Measurements from ENCODE around the gene MAD1L1.

Gene MAD1L1

GRCh38 chr7:1944619-1945210 lies 288.0 kb downstream of the MAD1L1 start:
- WGBS (ENCODE audit: insufficient coverage): 93% methylated on average over 20 of the region's 21 CpGs
- H3K4me1 ChIP-seq (ENCODE audit: control extremely low read depth in 1 of 4, control insufficient read depth in 4 of 4, insufficient read depth in 4 of 4, low read length in 3 of 4): peaks cover 0 to 41% (median 28%) of the 10 kb centered on the region in 4 experiments

GRCh38 chr7:1943933-1944618 lies 288.7 kb downstream of the MAD1L1 start:
- H3K4me3 ChIP-seq (ENCODE audit: control insufficient read depth in 1 of 7, extremely low read depth in 1 of 7, insufficient read depth in 4 of 7, low read depth in 2 of 7, low read length in 6 of 7): no peak overlapping the region

More at GRCh38 chr7:1944619-1945210, 288.0 kb downstream of the MAD1L1 start:
- POLR2A ChIA-PET: no interaction called here
- H3K36me3 ChIP-seq (ENCODE audit: control insufficient read depth in 4 of 4, insufficient read depth in 4 of 4, low read length in 3 of 4): peaks cover 0 to 7% (median 3%) of the 10 kb centered on the region in 4 experiments
- H3K9me3 ChIP-seq (ENCODE audit: control extremely low read depth in 1 of 5, control insufficient read depth in 4 of 5, insufficient read depth in 2 of 5, low read depth in 1 of 5, low read length in 4 of 5): no peaks in the 10 kb centered on the region
- no peaks in the 10 kb centered on the region for H3K27me3 ChIP-seq (replicated peaks in 2 of 5; ENCODE audit: control insufficient read depth in 4 of 5, insufficient read depth in 5 of 5, low read length in 4 of 5)
- CTCF ChIA-PET: no interaction called here
- H3K27ac ChIP-seq (ENCODE audit: insufficient read depth in 1 of 2, low read depth in 1 of 2, low read length in 2 of 2, poor library complexity in 1 of 2, severe bottlenecking in 2 of 2): no peak overlapping the region
- no peak overlapping the region for H3K4me3 ChIP-seq (ENCODE audit: control insufficient read depth in 1 of 7, extremely low read depth in 1 of 7, insufficient read depth in 4 of 7, low read depth in 2 of 7, low read length in 6 of 7)
- no peak for DNase-seq

GRCh38 chr7:1943326-1943725 lies 289.4 kb downstream of the MAD1L1 start:
- peaks cover 0 to 7% (median 3%) of the 10 kb centered on the region in 4 experiments for H3K36me3 ChIP-seq (ENCODE audit: control insufficient read depth in 4 of 4, insufficient read depth in 4 of 4, low read length in 3 of 4)
- ChIA-PET POLR2A (no interaction called here), CTCF (no interaction called here)
- DNase-seq: no peak
- H3K27me3 ChIP-seq (replicated peaks in 2 of 5; ENCODE audit: control insufficient read depth in 4 of 5, insufficient read depth in 5 of 5, low read length in 4 of 5): no peaks in the 10 kb centered on the region
- H3K9me3 ChIP-seq (ENCODE audit: control extremely low read depth in 1 of 5, control insufficient read depth in 4 of 5, insufficient read depth in 2 of 5, low read depth in 1 of 5, low read length in 4 of 5): no peaks in the 10 kb centered on the region
- H3K27ac ChIP-seq (ENCODE audit: insufficient read depth in 1 of 2, low read depth in 1 of 2, low read length in 2 of 2, poor library complexity in 1 of 2, severe bottlenecking in 2 of 2): no peak overlapping the region
- 83% methylated on average over 10 of the region's 11 CpGs for WGBS (ENCODE audit: insufficient coverage)
- peaks cover 0 to 55% (median 33%) of the 10 kb centered on the region in 4 experiments for H3K4me1 ChIP-seq (ENCODE audit: control extremely low read depth in 1 of 4, control insufficient read depth in 4 of 4, insufficient read depth in 4 of 4, low read length in 3 of 4)
- H3K4me3 ChIP-seq (ENCODE audit: control insufficient read depth in 1 of 7, extremely low read depth in 1 of 7, insufficient read depth in 4 of 7, low read depth in 2 of 7, low read length in 6 of 7): no peak overlapping the region

More at GRCh38 chr7:1943933-1944618, 288.7 kb downstream of the MAD1L1 start:
- ChIA-PET CTCF (no interaction called here), POLR2A (no interaction called here)
- Histone ChIP-seq H3K27ac (ENCODE audit: insufficient read depth in 1 of 2, low read depth in 1 of 2, low read length in 2 of 2, poor library complexity in 1 of 2, severe bottlenecking in 2 of 2) (no peak overlapping the region), H3K36me3 (ENCODE audit: control insufficient read depth in 4 of 4, insufficient read depth in 4 of 4, low read length in 3 of 4) (peaks cover 0 to 7% (median 3%) of the 10 kb centered on the region in 4 experiments), H3K4me1 (ENCODE audit: control extremely low read depth in 1 of 4, control insufficient read depth in 4 of 4, insufficient read depth in 4 of 4, low read length in 3 of 4) (peaks cover 0 to 47% (median 31%) of the 10 kb centered on the region in 4 experiments), H3K9me3 (ENCODE audit: control extremely low read depth in 1 of 5, control insufficient read depth in 4 of 5, insufficient read depth in 2 of 5, low read depth in 1 of 5, low read length in 4 of 5) (no peaks in the 10 kb centered on the region), H3K27me3 (replicated peaks in 2 of 5; ENCODE audit: control insufficient read depth in 4 of 5, insufficient read depth in 5 of 5, low read length in 4 of 5) (no peaks in the 10 kb centered on the region)
- WGBS (ENCODE audit: insufficient coverage): 58% methylated on average over 23 of the region's 25 CpGs
- peak in 1 of 3 donors; percentile 50 for DNase-seq

GRCh38 chr7:1942941-1943289 lies 289.8 kb downstream of the MAD1L1 start:
- Histone ChIP-seq H3K4me3 (ENCODE audit: control insufficient read depth in 1 of 7, extremely low read depth in 1 of 7, insufficient read depth in 4 of 7, low read depth in 2 of 7, low read length in 6 of 7) (no peak overlapping the region), H3K36me3 (ENCODE audit: control insufficient read depth in 4 of 4, insufficient read depth in 4 of 4, low read length in 3 of 4) (peaks cover 0 to 6% (median 3%) of the 10 kb centered on the region in 4 experiments), H3K4me1 (ENCODE audit: control extremely low read depth in 1 of 4, control insufficient read depth in 4 of 4, insufficient read depth in 4 of 4, low read length in 3 of 4) (peaks cover 0 to 58% (median 33%) of the 10 kb centered on the region in 4 experiments), H3K27ac (ENCODE audit: insufficient read depth in 1 of 2, low read depth in 1 of 2, low read length in 2 of 2, poor library complexity in 1 of 2, severe bottlenecking in 2 of 2) (no peak overlapping the region), H3K9me3 (ENCODE audit: control extremely low read depth in 1 of 5, control insufficient read depth in 4 of 5, insufficient read depth in 2 of 5, low read depth in 1 of 5, low read length in 4 of 5) (no peaks in the 10 kb centered on the region), H3K27me3 (replicated peaks in 2 of 5; ENCODE audit: control insufficient read depth in 4 of 5, insufficient read depth in 5 of 5, low read length in 4 of 5) (no peaks in the 10 kb centered on the region)
- POLR2A ChIA-PET: no interaction called here
- CTCF ChIA-PET: no interaction called here
- no peak for DNase-seq
- 100% methylated on average over 2 of the region's 5 CpGs for WGBS (ENCODE audit: insufficient coverage)

DNA sequence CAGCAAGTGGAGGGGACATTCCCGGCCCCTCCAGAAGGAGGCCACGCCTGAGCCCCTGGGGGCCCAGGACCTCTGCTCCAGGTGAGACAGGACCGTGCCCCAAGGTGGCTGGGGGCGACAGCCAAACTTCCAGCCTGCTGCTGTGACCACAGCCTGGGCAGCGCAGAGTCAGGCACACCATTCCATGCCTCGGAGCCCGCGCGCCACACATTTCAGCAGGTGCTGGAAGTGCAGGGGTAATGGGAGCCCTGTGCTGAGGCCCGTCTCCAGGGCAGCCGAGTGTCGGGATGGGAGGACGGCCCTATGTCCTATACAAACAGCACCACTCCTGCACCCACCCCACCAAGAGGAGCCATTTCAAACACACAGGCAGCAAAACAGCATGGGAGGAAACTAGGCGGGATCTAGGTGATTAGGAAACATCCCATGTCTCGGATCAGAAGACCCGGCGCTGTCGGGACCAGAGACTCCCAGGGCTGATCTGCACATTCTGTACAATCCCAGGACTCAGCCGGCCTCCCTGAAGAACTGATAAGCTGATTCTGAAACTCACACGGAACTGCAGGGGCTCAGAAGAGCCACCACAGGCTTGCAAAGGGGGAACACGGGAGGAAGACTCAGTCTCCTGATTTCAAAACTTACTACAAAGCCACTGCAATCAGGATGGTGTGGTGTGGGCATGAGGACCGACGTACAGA lies 290.4 kb downstream of the MAD1L1 start:
- no peak overlapping the region for H3K27ac ChIP-seq (ENCODE audit: insufficient read depth in 1 of 2, low read depth in 1 of 2, low read length in 2 of 2, poor library complexity in 1 of 2, severe bottlenecking in 2 of 2)
- H3K4me3 ChIP-seq (ENCODE audit: control insufficient read depth in 1 of 7, extremely low read depth in 1 of 7, insufficient read depth in 4 of 7, low read depth in 2 of 7, low read length in 6 of 7): no peak overlapping the region
- no peak for DNase-seq
- H3K27me3 ChIP-seq (replicated peaks in 2 of 5; ENCODE audit: control insufficient read depth in 4 of 5, insufficient read depth in 5 of 5, low read length in 4 of 5): no peaks in the 10 kb centered on the region
- 94% methylated on average over 19 of the region's 23 CpGs for WGBS (ENCODE audit: insufficient coverage)
- CTCF ChIA-PET: no interaction called here
- peaks cover 0 to 4% (median 2%) of the 10 kb centered on the region in 4 experiments for H3K36me3 ChIP-seq (ENCODE audit: control insufficient read depth in 4 of 4, insufficient read depth in 4 of 4, low read length in 3 of 4)
- POLR2A ChIA-PET: no interaction called here
- peaks cover 0 to 58% (median 33%) of the 10 kb centered on the region in 4 experiments for H3K4me1 ChIP-seq (ENCODE audit: control extremely low read depth in 1 of 4, control insufficient read depth in 4 of 4, insufficient read depth in 4 of 4, low read length in 3 of 4)
- H3K9me3 ChIP-seq (ENCODE audit: control extremely low read depth in 1 of 5, control insufficient read depth in 4 of 5, insufficient read depth in 2 of 5, low read depth in 1 of 5, low read length in 4 of 5): no peaks in the 10 kb centered on the region

GRCh38 chr7:1941464-1942242 lies 291.1 kb downstream of the MAD1L1 start:
- POLR2A ChIA-PET: no interaction called here
- H3K4me1 ChIP-seq (ENCODE audit: control extremely low read depth in 1 of 4, control insufficient read depth in 4 of 4, insufficient read depth in 4 of 4, low read length in 3 of 4): peaks cover 0 to 61% (median 33%) of the 10 kb centered on the region in 4 experiments
- H3K9me3 ChIP-seq (ENCODE audit: control extremely low read depth in 1 of 5, control insufficient read depth in 4 of 5, insufficient read depth in 2 of 5, low read depth in 1 of 5, low read length in 4 of 5): peaks cover 0 to 5% (median 0%) of the 10 kb centered on the region in 5 experiments
- CTCF ChIA-PET: no interaction called here
- no peak overlapping the region for H3K4me3 ChIP-seq (ENCODE audit: control insufficient read depth in 1 of 7, extremely low read depth in 1 of 7, insufficient read depth in 4 of 7, low read depth in 2 of 7, low read length in 6 of 7)
- peaks cover 0 to 11% (median 0%) of the 10 kb centered on the region in 4 experiments for H3K36me3 ChIP-seq (ENCODE audit: control insufficient read depth in 4 of 4, insufficient read depth in 4 of 4, low read length in 3 of 4)
- no peaks in the 10 kb centered on the region for H3K27me3 ChIP-seq (replicated peaks in 2 of 5; ENCODE audit: control insufficient read depth in 4 of 5, insufficient read depth in 5 of 5, low read length in 4 of 5)
- H3K27ac ChIP-seq (ENCODE audit: insufficient read depth in 1 of 2, low read depth in 1 of 2, low read length in 2 of 2, poor library complexity in 1 of 2, severe bottlenecking in 2 of 2): no peak overlapping the region
- peak in 2 of 3 donors; percentile 50 to 55 for DNase-seq
- WGBS (ENCODE audit: insufficient coverage): 74% methylated on average over 26 of the region's 30 CpGs

All from common myeloid progenitor, CD34-positive (primary cell).